ENCODE measurements around the gene R3HDM2.
"Not testable (repeated sequence)": the region's sequence is repeated elsewhere in the genome, so short reads cannot be mapped to it uniquely, and the experiment has no call there.

GRCh38 chr12:57364156-57364555, 66.7 kb downstream of the R3HDM2 start:
- TF ChIP-seq CTCF (conservative IDR thresholded peaks at IDR 0.05 in 1 of 2, IDR thresholded peaks at IDR 0.05 in 1 of 2; ENCODE audit: extremely low read depth in 1 of 2, insufficient read depth in 1 of 2, low read depth in 1 of 2, low read length in 2 of 2); EZH2 (IDR thresholded peaks at IDR 0.05; ENCODE audit: borderline replicate concordance, low read length): not testable (repeated sequence)

Measured in mammary epithelial cell (primary cell).